Keratinocyte (primary cell): ENCODE measurements around the gene SMPD3. TPM values are rescaled to one million over a fixed set of nuclear protein-coding genes. Genes with fewer than 3 reads are reported as not detected.

Experiments
- DNase-seq: peaks from one replicate; pipeline ENCODE4 v3.0.0-alpha.2; 2011; ENCODE audit warnings: low read depth, missing footprints, low spot score
- FAIRE-seq: peaks from 2 replicates; lab custom pipeline; 2011; peaks lifted over from hg19 to GRCh38; lab: Jason Lieb, UNC
- H2AFZ ChIP-seq: 2 replicates; pipeline ENCODE4 v1.6.0; 2012; ENCODE audit warnings: low read length, control low read depth, inconsistent platforms; ENCODE audit not compliant: control insufficient read depth
- H3K27ac ChIP-seq: 2 replicates; pipeline ENCODE4 v1.5.1; 2011; ENCODE audit warnings: low read length; ENCODE audit not compliant: control insufficient read depth, insufficient read depth
- H3K27me3 ChIP-seq: 3 replicates; pipeline ENCODE4 v1.6.0; 2011; ENCODE audit warnings: low read length; ENCODE audit not compliant: control insufficient read depth, insufficient read depth; ENCODE audit errors: extremely low read depth
- H3K36me3 ChIP-seq, 2 experiments: 2 replicates in 1 of 2; 3 replicates in 1 of 2; pipeline ENCODE4 v1.5.1; 2011; ENCODE audit warnings: low read length in 2 of 2, mild to moderate bottlenecking in 1 of 2; ENCODE audit not compliant: control insufficient read depth in 2 of 2, insufficient read depth in 2 of 2; ENCODE audit errors: extremely low read depth in 1 of 2
- H3K4me1 ChIP-seq: 3 replicates; pipeline ENCODE4 v1.5.1; 2011; ENCODE audit warnings: low read length; ENCODE audit not compliant: control insufficient read depth, insufficient read depth; ENCODE audit errors: extremely low read depth
- H3K4me2 ChIP-seq: 3 replicates; pipeline ENCODE4 v1.6.0; 2011; ENCODE audit warnings: low read depth, low read length; ENCODE audit not compliant: control insufficient read depth, insufficient read depth; ENCODE audit errors: extremely low read depth
- H3K4me3 ChIP-seq, 3 experiments: fragments of 200-600 bp in 1 of 3; sonication (generic) in 1 of 3; 2 replicates in 2 of 3; 3 replicates in 1 of 3; pipeline ENCODE4 v1.5.1; 2011 to 2016; ENCODE audit warnings: low read length in 3 of 3, mild to moderate bottlenecking in 3 of 3, control low read depth in 2 of 3, inconsistent platforms in 1 of 3, low read depth in 1 of 3, mixed read lengths in 1 of 3, mixed run types in 1 of 3, moderate library complexity in 1 of 3; ENCODE audit not compliant: control insufficient read depth in 2 of 3, insufficient read depth in 2 of 3; ENCODE audit errors: extremely low read depth in 1 of 3
- H3K79me2 ChIP-seq: 2 replicates; pipeline ENCODE4 v1.6.0; 2012; ENCODE audit warnings: low read length; ENCODE audit not compliant: control insufficient read depth, insufficient read depth
- H3K9ac ChIP-seq: 3 replicates; pipeline ENCODE4 v1.6.0; 2011; ENCODE audit warnings: low read length; ENCODE audit not compliant: control insufficient read depth, insufficient read depth; ENCODE audit errors: extremely low read depth
- H3K9me1 ChIP-seq: 3 replicates; pipeline ENCODE4 v1.6.0; 2011; ENCODE audit warnings: low read length; ENCODE audit not compliant: control insufficient read depth, insufficient read depth; ENCODE audit errors: extremely low read depth
- H3K9me3 ChIP-seq: 2 replicates; pipeline ENCODE4 v1.5.1; 2012; ENCODE audit warnings: low read depth, low read length; ENCODE audit not compliant: control insufficient read depth
- H4K20me1 ChIP-seq: 3 replicates; pipeline ENCODE4 v1.6.0; 2011; ENCODE audit warnings: low read length; ENCODE audit not compliant: control insufficient read depth, insufficient read depth; ENCODE audit errors: extremely low read depth
- CTCF ChIP-seq, 3 experiments: IDR thresholded peaks in 1 of 3; conservative IDR thresholded peaks in 1 of 3; optimal IDR thresholded peaks in 1 of 3; 2 replicates in 2 of 3; 3 replicates in 1 of 3; pipeline versions ENCODE3 to v1.5.1; 2011; ENCODE audit warnings: low read length in 3 of 3, mild to moderate bottlenecking in 3 of 3, moderate library complexity in 2 of 3, control low read depth in 1 of 3, inconsistent platforms in 1 of 3; ENCODE audit not compliant: insufficient read depth in 2 of 3; ENCODE audit errors: extremely low read depth in 1 of 3
- EZH2 ChIP-seq: IDR thresholded peaks from one replicate; pipeline ENCODE4 v1.6.1; 2012; ENCODE audit warnings: inconsistent platforms, mild to moderate bottlenecking, low read length, moderate library complexity
- dilution Hi-C: fragments of 300-500 bp; cut with MboI; formaldehyde crosslinking; loops from one replicate; pipeline ENCODE4 v1.7.0; 2020; ENCODE audit warnings: low sequenced_read_pairs; ENCODE audit not compliant: extremely low pct_ligation_motif_present
- polyA plus RNA-seq, 5 experiments: library from polyadenylated mRNA; depleted of rRNA in 3 of 5; stranded (reverse) in 3 of 5; stranded (forward) in 1 of 5; unstranded in 1 of 5; fragments of >200 nt; gene quantifications; 1 replicate in 1 of 5; 2 replicates in 3 of 5; 3 replicates in 1 of 5; pipeline versions ENCODE4 v1.2.1 to v1.2.3, GENCODE V29; 2011 to 2012; ENCODE audit warnings: missing spikeins in 2 of 5, low read depth in 1 of 5, low replicate concordance in 1 of 5

The SMPD3 gene
- polyA plus RNA-seq, 1 donor (not counting 4 experiments of a cell fraction or from before 2014, with no cell fraction given): 0.34 TPM

GRCh38 chr16:68377221-68377620 lies 71.1 kb downstream of the SMPD3 start:
- TF ChIP-seq CTCF (optimal IDR thresholded peaks at IDR 0.05 in 1 of 3, IDR thresholded peaks at IDR 0.05 in 1 of 3, conservative IDR thresholded peaks at IDR 0.05 in 1 of 3; ENCODE audit: extremely low read depth in 1 of 3, insufficient read depth in 2 of 3, low read length in 3 of 3): no peak
- no peak for TF ChIP-seq EZH2
- dilution Hi-C loops: no loop called here
- H3K27ac ChIP-seq: no peak overlapping the region
- H2AFZ ChIP-seq: no peak overlapping the region
- no peak overlapping the region for H3K4me3 ChIP-seq
- FAIRE-seq (no peak), DNase-seq (no peak)
- no peak overlapping the region for H3K4me2 ChIP-seq
- no peaks in the 10 kb centered on the region for H3K9me1 ChIP-seq
- H3K4me1 ChIP-seq: no peaks in the 10 kb centered on the region
- H3K9me3 ChIP-seq: no peaks in the 10 kb centered on the region
- no peak overlapping the region for H3K9ac ChIP-seq
- H3K36me3 ChIP-seq: no peaks in the 10 kb centered on the region
- H4K20me1 ChIP-seq: no peaks in the 10 kb centered on the region
- H3K27me3 ChIP-seq: peaks cover 20% of the 10 kb centered on the region
- no peaks in the 10 kb centered on the region for H3K79me2 ChIP-seq

- H3K36me3 ChIP-seq: no peaks in the 10 kb centered on the region
- no peak for FAIRE-seq
- dilution Hi-C loops: no loop called here
These were observed 71.7 kb downstream of the SMPD3 start for GRCh38 chr16:68376590-68376989.

More at GRCh38 chr16:68376590-68376989, 71.7 kb downstream of the SMPD3 start:
- peaks cover 20% of the 10 kb centered on the region for H3K27me3 ChIP-seq
- no peaks in the 10 kb centered on the region for H4K20me1 ChIP-seq
- TF ChIP-seq EZH2: no peak
- TF ChIP-seq CTCF (optimal IDR thresholded peaks at IDR 0.05 in 1 of 3, IDR thresholded peaks at IDR 0.05 in 1 of 3, conservative IDR thresholded peaks at IDR 0.05 in 1 of 3; ENCODE audit: extremely low read depth in 1 of 3, insufficient read depth in 2 of 3, low read length in 3 of 3): no peak
- H3K4me2 ChIP-seq: no peak overlapping the region
- no peaks in the 10 kb centered on the region for H3K4me1 ChIP-seq
- no peaks in the 10 kb centered on the region for H3K79me2 ChIP-seq
- no peaks in the 10 kb centered on the region for H3K9me1 ChIP-seq
- H2AFZ ChIP-seq: no peak overlapping the region
- no peak overlapping the region for H3K27ac ChIP-seq
- H3K4me3 ChIP-seq: no peak overlapping the region
- H3K9ac ChIP-seq: no peak overlapping the region
- no peak for DNase-seq
- H3K9me3 ChIP-seq: no peaks in the 10 kb centered on the region
